ENCODE data around the gene FUT8.

GRCh38 chr14:65503771-65504170 is 91.2 kb downstream of the FUT8 start:
- TF ChIP-seq CTCF (IDR thresholded peaks at IDR 0.05) (no peak), POLR2A (IDR thresholded peaks at IDR 0.05) (no peak)
